K562 (cell line): ENCODE results near the gene RBM22. TPM values are rescaled to one million over a fixed set of nuclear protein-coding genes. Genes with fewer than 3 reads are reported as not detected.

ENCODE experiments used
- ATAC-seq: fragments of 200-7000 bp; cut with Tn5 transposase; 3 replicates; pipeline ENCODE4 v1.9.1; 2020; ENCODE audit warnings: moderate library complexity
- BruUV-seq: library from RNA; stranded (reverse); fragments of 400-500 nt; replicated peaks from 2 replicates; lab custom pipeline; 2021; lab: Mats Ljungman, UMichigan
- CTCF ChIA-PET: fragments of 300-600 bp; formaldehyde crosslinking; extraction: SDS; loops from one replicate; lab custom pipeline; 2021; ENCODE audit warnings: low intra/inter-chr PET ratio; lab: Yijun Ruan, JAX
- POLR2A ChIA-PET: fragments of 300-600, 350-650 bp; sonication (Branson Sonifier 250); formaldehyde crosslinking; extraction: SDS; loops from one replicate; lab custom pipeline; 2021; ENCODE audit warnings: antibody characterized with exemption, inconsistent platforms; lab: Yijun Ruan, JAX
- DNase-seq, 4 experiments: peaks; one replicate each; pipeline versions ENCODE4 v3.0.0 to v3.0.0-alpha.2; 2011 to 2018; ENCODE audit warnings: low spot score in 3 of 4, mixed read lengths in 3 of 4; ENCODE audit errors: extremely low read depth in 1 of 4
- FAIRE-seq: peaks from 2 replicates; lab custom pipeline; 2011; peaks lifted over from hg19 to GRCh38; lab: Jason Lieb, UNC
- H2AFZ ChIP-seq: 2 replicates; pipeline ENCODE4 v1.6.0; 2011; ENCODE audit warnings: low read depth, low read length, control low read depth, inconsistent platforms
- H3K27ac ChIP-seq: fragments of 200-600 bp; 3 replicates; pipeline ENCODE4 v1.8.0; 2011; ENCODE audit warnings: low read depth, mild to moderate bottlenecking, control low read depth, inconsistent platforms, low read length, moderate library complexity, mixed read lengths; ENCODE audit errors: extremely low read depth
- H3K27me3 ChIP-seq, 2 experiments: fragments of 300-600 bp in 1 of 2; 2 replicates in 1 of 2; 3 replicates in 1 of 2; pipeline versions ENCODE4 v1.6.0 to v1.8.0; 2011; ENCODE audit warnings: inconsistent platforms in 2 of 2, low read length in 2 of 2, mild to moderate bottlenecking in 1 of 2, mixed read lengths in 1 of 2, moderate library complexity in 1 of 2; ENCODE audit not compliant: control insufficient read depth in 2 of 2, insufficient read depth in 2 of 2
- H3K36me3 ChIP-seq: fragments of 300-600 bp; 3 replicates; pipeline ENCODE4 v1.8.0; 2011; ENCODE audit warnings: mild to moderate bottlenecking, low read length, inconsistent platforms; ENCODE audit not compliant: control insufficient read depth, insufficient read depth
- H3K4me1 ChIP-seq, 2 experiments: fragments of 200-600 bp in 1 of 2; replicated peaks in 1 of 2; 2 replicates in 1 of 2; 3 replicates in 1 of 2; pipeline versions ENCODE4 v1.5.1 to v1.8.0; 2011; ENCODE audit warnings: inconsistent platforms in 2 of 2, low read length in 2 of 2, mild to moderate bottlenecking in 1 of 2, mixed read lengths in 1 of 2, moderate library complexity in 1 of 2; ENCODE audit not compliant: control insufficient read depth in 2 of 2, insufficient read depth in 2 of 2
- H3K4me2 ChIP-seq: 2 replicates; pipeline ENCODE4 v1.6.1; 2011; ENCODE audit warnings: low read length, control low read depth, inconsistent platforms, mixed read lengths; ENCODE audit not compliant: insufficient read depth
- H3K4me3 ChIP-seq: fragments of 200-600 bp; sonication (generic), shearing (Covaris generic); 2 replicates; pipeline ENCODE4 v1.5.1; 2016; ENCODE audit warnings: control low read depth, inconsistent platforms
- H3K79me2 ChIP-seq: fragments of 200-600 bp; 3 replicates; pipeline ENCODE4 v1.8.0; 2011; ENCODE audit warnings: low read length, inconsistent platforms; ENCODE audit not compliant: control insufficient read depth, insufficient read depth
- H3K9ac ChIP-seq, 2 experiments: 2 replicates each; pipeline versions ENCODE4 v1.6.0 to v1.6.1; 2011; ENCODE audit warnings: low read depth in 2 of 2, low read length in 2 of 2, control low read depth in 1 of 2, inconsistent platforms in 1 of 2, mild to moderate bottlenecking in 1 of 2, mixed read lengths in 1 of 2; ENCODE audit not compliant: insufficient read depth in 1 of 2
- H3K9me1 ChIP-seq: one replicate; pipeline ENCODE4 v1.6.0; 2011; ENCODE audit warnings: inconsistent platforms, mild to moderate bottlenecking, low read length, moderate library complexity; ENCODE audit not compliant: control insufficient read depth, insufficient read depth
- H3K9me3 ChIP-seq: replicated peaks from 2 replicates; pipeline ENCODE4 v1.5.1; 2011; ENCODE audit warnings: low read depth, low read length, inconsistent platforms; ENCODE audit not compliant: control insufficient read depth, insufficient read depth
- H4K20me1 ChIP-seq: replicated peaks from 2 replicates; pipeline ENCODE4 v1.6.1; 2011; ENCODE audit warnings: low read length, inconsistent platforms, mixed read lengths; ENCODE audit not compliant: control insufficient read depth, insufficient read depth
- ZBTB34 ChIP-seq: fragments of 250-450 bp; sonication (Bioruptor Pico); IDR thresholded peaks from 2 replicates; pipeline ENCODE4 v1.8.0; 2021; ENCODE audit warnings: mild to moderate bottlenecking, moderate library complexity
- WGBS: fragments of 100-300 bp; shearing (Covaris generic); methylation state at CpG from one replicate; pipeline ENCODE4 v1.1.6; 2016; ENCODE audit warnings: low coverage, mixed read lengths; ENCODE audit not compliant: insufficient coverage; ENCODE audit errors: missing lambda C conversion rate; 5-methylcytosine and 5-hydroxymethylcytosine counted together
- in situ Hi-C: fragments of 300-500 bp; cut with MboI; formaldehyde crosslinking; loops from 4 replicates; pipeline ENCODE4 v1.15.0; 2018; ENCODE audit warnings: inconsistent platforms, mixed read lengths
- intact Hi-C: fragments of 100-400 bp; cut with micrococcal nuclease; formaldehyde crosslinking; loops from 2 replicates; pipeline ENCODE4 v1.14.2; 2022
- polyA plus RNA-seq, 8 experiments: library from polyadenylated mRNA; depleted of rRNA in 4 of 8; stranded (reverse) in 5 of 8; unstranded in 3 of 8; fragments of >200 nt; fragmentation: Nextera tagmentation in 2 of 8; fragmentation: Illumina TruSeq in 1 of 8; extraction: Ambion mirVana in 2 of 8; extraction: Trizol in 1 of 8; gene quantifications; 2 replicates each; pipeline versions ENCODE4 v1.2.1 to v1.2.3, GENCODE V29; 2011 to 2014; ENCODE audit warnings: inconsistent platforms in 1 of 8, missing spikeins in 1 of 8
- total RNA-seq, 7 experiments: library from RNA; depleted of rRNA in 6 of 7; stranded (reverse); fragments of >200 nt in 6 of 7; fragmentation: Illumina TruSeq in 2 of 7; extraction: Trizol in 2 of 7; gene quantifications; 2 replicates each; pipeline versions ENCODE4 v1.2.1 to v1.2.3, GENCODE V29; 2011 to 2021; ENCODE audit warnings: low replicate concordance in 1 of 7

RBM22 gene
- total and polyA plus RNA-seq, 9 of the 15 experiments (the other 6 are each of a cell fraction or from before 2014, with no cell fraction given) = 31.3 to 82.2 (median 44.8) TPM

- no TSS peak for BruUV-seq
- intact Hi-C loops = no loop called here
These were observed 48.8 kb downstream of the RBM22 start for GRCh38 chr5:150651924-150652671.

More at GRCh38 chr5:150651924-150652671, 48.8 kb downstream of the RBM22 start:
- Histone ChIP-seq H2AFZ (no peak overlapping the region), H3K9ac (peak overlapping the region in 1 of 2 experiments; percentile 12; a peak in 1 of 4 replicates), H3K4me1 (peaks cover 7 to 37% of the 10 kb centered on the region in 2 experiments; a peak in 4 of 5 replicates), H3K27ac (no peak overlapping the region), H3K36me3 (no peaks in the 10 kb centered on the region), H4K20me1 (peaks cover 6% of the 10 kb centered on the region; the same call in 1 of the 2 replicates), H3K9me1 (no peaks in the 10 kb centered on the region), H3K9me3 (no peaks in the 10 kb centered on the region), H3K79me2 (no peaks in the 10 kb centered on the region), H3K4me2 (no peak overlapping the region), H3K27me3 (peaks cover 25 to 60% of the 10 kb centered on the region in 2 experiments), H3K4me3 (no peak overlapping the region)
- in situ Hi-C loops = loop anchor here (5.0 to 10.0 kb wide), 2 partner anchors 90 to 197 kb away; no protein-coding TSS in a partner anchor
- no peak for ATAC-seq
- TF ChIP-seq ZBTB34 (CRISPR knock-in tag) = no peak
- DNase-seq = no peak
- 5% methylated on average over 13 of the region's 13 CpGs for WGBS
- CTCF ChIA-PET = interaction anchor here (1.3 kb wide), 1 partner anchor 91 kb away, joined by 4 read pairs; no protein-coding TSS in a partner anchor
- no peak for FAIRE-seq
- POLR2A ChIA-PET = interaction anchor here (0.6 to 1.0 kb wide), 3 partner anchors 17 to 44 kb away, joined by 3 to 4 read pairs (median 4); no protein-coding TSS in a partner anchor
